OCI-LY7 (cell line): ENCODE data around the gene RPS3A.

ENCODE experiments used
- CTCF ChIP-seq: fragments of 200-600 bp; sonication (generic); conservative IDR thresholded peaks from 2 replicates; pipeline ENCODE4 v1.5.1; 2014; ENCODE audit warnings: mild to moderate bottlenecking, antibody characterized with exemption, low read length, moderate library complexity, mixed read lengths
- EZH2phosphoT487 ChIP-seq: fragments of 200-600 bp; sonication (generic); IDR thresholded peaks from 2 replicates; pipeline ENCODE4 v1.6.1; 2018; ENCODE audit warnings: low read depth, borderline replicate concordance, mild to moderate bottlenecking, mixed run types, antibody characterized with exemption, low read length, moderate library complexity, mixed read lengths

GRCh38 chr4:151114338-151114737, 14.9 kb downstream of the RPS3A start:
- TF ChIP-seq CTCF: no peak
- no peak for TF ChIP-seq EZH2phosphoT487
